Measurements from ENCODE around the gene PRKAG2. TPM values are rescaled to one million over a fixed set of nuclear protein-coding genes. Genes with fewer than 3 reads are reported as not detected.

PRKAG2 gene
- total RNA-seq, 2 donors from 2014 or later, result 23.2 to 28.4 TPM

GRCh38 chr7:151864081-151864480 lies 12.8 kb downstream of the PRKAG2 start:
- H3K9me3 Mint-ChIP-seq, result no peaks in the 10 kb centered on the region
- H3K27me3 Mint-ChIP-seq (ENCODE audit: low read depth), result no peaks in the 10 kb centered on the region
- DNase-seq, result no peak
- no peak overlapping the region for H3K4me3 Mint-ChIP-seq
- no peak for ATAC-seq (replicated peaks in 1 of 2)
- no peaks in the 10 kb centered on the region for H3K4me1 Mint-ChIP-seq (ENCODE audit: low read depth)
- H3K27ac Mint-ChIP-seq, result no peak overlapping the region
- no peaks in the 10 kb centered on the region for H3K36me3 Mint-ChIP-seq (ENCODE audit: insufficient read depth in 2 of 2)

GRCh38 chr7:151863386-151864079 lies 13.4 kb downstream of the PRKAG2 start:
- ATAC-seq (replicated peaks in 1 of 2) (no peak), DNase-seq (no peak)
- Mint-ChIP-seq H3K36me3 (ENCODE audit: insufficient read depth in 2 of 2) (no peaks in the 10 kb centered on the region), H3K9me3 (no peaks in the 10 kb centered on the region), H3K4me1 (ENCODE audit: low read depth) (no peaks in the 10 kb centered on the region), H3K27ac (no peak overlapping the region), H3K4me3 (no peak overlapping the region), H3K27me3 (ENCODE audit: low read depth) (no peaks in the 10 kb centered on the region)

- Mint-ChIP-seq H3K27ac (no peak overlapping the region), H3K4me3 (no peak overlapping the region), H3K27me3 (ENCODE audit: low read depth) (no peaks in the 10 kb centered on the region), H3K36me3 (ENCODE audit: insufficient read depth in 2 of 2) (no peaks in the 10 kb centered on the region), H3K9me3 (no peaks in the 10 kb centered on the region), H3K4me1 (ENCODE audit: low read depth) (no peaks in the 10 kb centered on the region)
- DNase-seq, result no peak
- ATAC-seq (replicated peaks in 1 of 2), result no peak
Observed at GRCh38 chr7:151862606-151863381, 14.1 kb downstream of the PRKAG2 start.

- Mint-ChIP-seq H3K4me1 (ENCODE audit: low read depth) (no peaks in the 10 kb centered on the region), H3K27me3 (ENCODE audit: low read depth) (no peaks in the 10 kb centered on the region), H3K9me3 (no peaks in the 10 kb centered on the region), H3K36me3 (ENCODE audit: insufficient read depth in 2 of 2) (no peaks in the 10 kb centered on the region), H3K4me3 (no peak overlapping the region), H3K27ac (no peak overlapping the region)
- ATAC-seq (replicated peaks in 1 of 2) (no peak), DNase-seq (no peak)
Observed at GRCh38 chr7:151861881-151862280, 15.0 kb downstream of the PRKAG2 start.

- no peaks in the 10 kb centered on the region for H3K27me3 Mint-ChIP-seq (ENCODE audit: low read depth)
- H3K4me3 Mint-ChIP-seq, result no peak overlapping the region
- H3K9me3 Mint-ChIP-seq, result no peaks in the 10 kb centered on the region
- no peak overlapping the region for H3K27ac Mint-ChIP-seq
- H3K36me3 Mint-ChIP-seq (ENCODE audit: insufficient read depth in 2 of 2), result no peaks in the 10 kb centered on the region
- ATAC-seq (replicated peaks in 1 of 2) (no peak), DNase-seq (no peak)
- no peaks in the 10 kb centered on the region for H3K4me1 Mint-ChIP-seq (ENCODE audit: low read depth)
Observed at GRCh38 chr7:151860771-151861170, 16.1 kb downstream of the PRKAG2 start.

- no peak for ATAC-seq (replicated peaks in 1 of 2)
- Mint-ChIP-seq H3K4me1 (ENCODE audit: low read depth) (no peaks in the 10 kb centered on the region), H3K27me3 (ENCODE audit: low read depth) (no peaks in the 10 kb centered on the region), H3K4me3 (no peak overlapping the region), H3K27ac (no peak overlapping the region), H3K36me3 (ENCODE audit: insufficient read depth in 2 of 2) (no peaks in the 10 kb centered on the region), H3K9me3 (no peaks in the 10 kb centered on the region)
- DNase-seq, result no peak
Observed at GRCh38 chr7:151859948-151860685, 16.8 kb downstream of the PRKAG2 start.

GRCh38 chr7:151859111-151859947 lies 17.6 kb downstream of the PRKAG2 start:
- Mint-ChIP-seq H3K27ac (no peak overlapping the region), H3K36me3 (ENCODE audit: insufficient read depth in 2 of 2) (no peaks in the 10 kb centered on the region), H3K27me3 (ENCODE audit: low read depth) (no peaks in the 10 kb centered on the region), H3K9me3 (no peaks in the 10 kb centered on the region), H3K4me1 (ENCODE audit: low read depth) (no peaks in the 10 kb centered on the region), H3K4me3 (no peak overlapping the region)
- ATAC-seq (replicated peaks in 1 of 2) (no peak), DNase-seq (no peak)

GRCh38 chr7:151858456-151858855 lies 18.5 kb downstream of the PRKAG2 start:
- ATAC-seq (replicated peaks in 1 of 2) (no peak), DNase-seq (no peak)
- Mint-ChIP-seq H3K4me1 (ENCODE audit: low read depth) (no peaks in the 10 kb centered on the region), H3K27me3 (ENCODE audit: low read depth) (no peaks in the 10 kb centered on the region), H3K27ac (no peak overlapping the region), H3K4me3 (no peak overlapping the region), H3K36me3 (ENCODE audit: insufficient read depth in 2 of 2) (no peaks in the 10 kb centered on the region), H3K9me3 (no peaks in the 10 kb centered on the region)

- H3K27me3 Mint-ChIP-seq (ENCODE audit: low read depth), result no peaks in the 10 kb centered on the region
- ATAC-seq (replicated peaks in 1 of 2), result no peak
- DNase-seq, result no peak
- H3K36me3 Mint-ChIP-seq (ENCODE audit: insufficient read depth in 2 of 2), result no peaks in the 10 kb centered on the region
- no peak overlapping the region for H3K27ac Mint-ChIP-seq
- no peak overlapping the region for H3K4me3 Mint-ChIP-seq
- no peaks in the 10 kb centered on the region for H3K9me3 Mint-ChIP-seq
- no peaks in the 10 kb centered on the region for H3K4me1 Mint-ChIP-seq (ENCODE audit: low read depth)
Observed at GRCh38 chr7:151857866-151858450, 19.0 kb downstream of the PRKAG2 start.

- Mint-ChIP-seq H3K27ac (no peak overlapping the region), H3K27me3 (ENCODE audit: low read depth) (no peaks in the 10 kb centered on the region), H3K4me1 (ENCODE audit: low read depth) (no peaks in the 10 kb centered on the region), H3K9me3 (no peaks in the 10 kb centered on the region), H3K4me3 (no peak overlapping the region), H3K36me3 (ENCODE audit: insufficient read depth in 2 of 2) (no peaks in the 10 kb centered on the region)
- no peak for DNase-seq
- no peak for ATAC-seq (replicated peaks in 1 of 2)
Observed at GRCh38 chr7:151857412-151857811, 19.5 kb downstream of the PRKAG2 start.

- Mint-ChIP-seq H3K9me3 (no peaks in the 10 kb centered on the region), H3K27me3 (ENCODE audit: low read depth) (no peaks in the 10 kb centered on the region), H3K4me3 (no peak overlapping the region), H3K4me1 (ENCODE audit: low read depth) (peaks cover 7% of the 10 kb centered on the region), H3K36me3 (ENCODE audit: insufficient read depth in 2 of 2) (no peaks in the 10 kb centered on the region), H3K27ac (no peak overlapping the region)
- DNase-seq (no peak), ATAC-seq (replicated peaks in 1 of 2) (no peak)
Observed at GRCh38 chr7:151856516-151856915, 20.4 kb downstream of the PRKAG2 start.

GRCh38 chr7:151856098-151856497 lies 20.8 kb downstream of the PRKAG2 start:
- Mint-ChIP-seq H3K4me3 (no peak overlapping the region), H3K4me1 (ENCODE audit: low read depth) (peaks cover 11% of the 10 kb centered on the region), H3K36me3 (ENCODE audit: insufficient read depth in 2 of 2) (no peaks in the 10 kb centered on the region), H3K27me3 (ENCODE audit: low read depth) (no peaks in the 10 kb centered on the region), H3K27ac (no peak overlapping the region), H3K9me3 (no peaks in the 10 kb centered on the region)
- DNase-seq (no peak), ATAC-seq (replicated peaks in 1 of 2) (no peak)
